ENCODE measurements around the gene UMAD1.

- no peak for TF ChIP-seq EZH2 (IDR thresholded peaks at IDR 0.05; ENCODE audit: low read depth, unreplicated experiment)
- TF ChIP-seq, protein P1, sequence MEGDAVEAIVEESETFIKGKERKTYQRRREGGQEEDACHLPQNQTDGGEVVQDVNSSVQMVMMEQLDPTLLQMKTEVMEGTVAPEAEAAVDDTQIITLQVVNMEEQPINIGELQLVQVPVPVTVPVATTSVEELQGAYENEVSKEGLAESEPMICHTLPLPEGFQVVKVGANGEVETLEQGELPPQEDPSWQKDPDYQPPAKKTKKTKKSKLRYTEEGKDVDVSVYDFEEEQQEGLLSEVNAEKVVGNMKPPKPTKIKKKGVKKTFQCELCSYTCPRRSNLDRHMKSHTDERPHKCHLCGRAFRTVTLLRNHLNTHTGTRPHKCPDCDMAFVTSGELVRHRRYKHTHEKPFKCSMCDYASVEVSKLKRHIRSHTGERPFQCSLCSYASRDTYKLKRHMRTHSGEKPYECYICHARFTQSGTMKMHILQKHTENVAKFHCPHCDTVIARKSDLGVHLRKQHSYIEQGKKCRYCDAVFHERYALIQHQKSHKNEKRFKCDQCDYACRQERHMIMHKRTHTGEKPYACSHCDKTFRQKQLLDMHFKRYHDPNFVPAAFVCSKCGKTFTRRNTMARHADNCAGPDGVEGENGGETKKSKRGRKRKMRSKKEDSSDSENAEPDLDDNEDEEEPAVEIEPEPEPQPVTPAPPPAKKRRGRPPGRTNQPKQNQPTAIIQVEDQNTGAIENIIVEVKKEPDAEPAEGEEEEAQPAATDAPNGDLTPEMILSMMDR (conservative IDR thresholded peaks at IDR 0.05; ENCODE audit: low read depth in 2 of 2): no peak
These were observed 155.1 kb downstream of the UMAD1 start for GRCh38 chr7:7795630-7796121.
